Breast epithelium (tissue), 4 donors: ENCODE results near the gene SCYL2. TPM values are rescaled to one million over a fixed set of nuclear protein-coding genes. Genes with fewer than 3 reads are reported as not detected.
"Not testable (repeated sequence)": the region's sequence is repeated elsewhere in the genome, so short reads cannot be mapped to it uniquely, and the experiment has no call there.

ENCODE experiments used
- DNase-seq, 2 donors: peaks; one replicate each; pipeline ENCODE4 v3.0.0-alpha.2; 2019; ENCODE audit warnings: low spot score in 2 of 2
- H3K27ac ChIP-seq, 2 donors: fragments of 200-600 bp; sonication (generic) in 1 of 2; one replicate each; pipeline ENCODE4 v1.5.1; 2016 to 2019; ENCODE audit warnings: mild to moderate bottlenecking in 1 of 2
- H3K27me3 ChIP-seq, 2 donors: fragments of 200-600 bp; sonication (generic) in 1 of 2; one replicate each; pipeline versions ENCODE4 v1.5.1 to v1.6.0; 2017 to 2019; ENCODE audit warnings: control low read depth in 1 of 2, mild to moderate bottlenecking in 1 of 2
- H3K36me3 ChIP-seq: fragments of 200-600 bp; one replicate; pipeline ENCODE4 v1.5.1; 2019
- H3K4me1 ChIP-seq, 2 donors: fragments of 200-600 bp; sonication (generic); one replicate each; pipeline ENCODE4 v1.5.1; 2016 to 2019; ENCODE audit warnings: control low read depth in 1 of 2
- H3K4me3 ChIP-seq, 3 donors: fragments of 200-600 bp; sonication (generic); 1 replicate in 2 of 3; 2 replicates in 1 of 3; pipeline ENCODE4 v1.5.1; 2016 to 2019; ENCODE audit warnings: mild to moderate bottlenecking in 3 of 3, moderate library complexity in 2 of 3
- H3K9me3 ChIP-seq, 2 donors: fragments of 200-600 bp; sonication (generic) in 1 of 2; one replicate each; pipeline ENCODE4 v1.5.1; 2016 to 2019; ENCODE audit warnings: control low read depth in 1 of 2
- CTCF ChIP-seq, 3 donors: fragments of 450-650 bp; IDR thresholded peaks; one replicate each; pipeline ENCODE4 v1.5.1; 2016 to 2017; ENCODE audit warnings: antibody characterized with exemption in 3 of 3, mild to moderate bottlenecking in 3 of 3, moderate library complexity in 3 of 3
- POLR2A ChIP-seq: fragments of 450-650 bp; IDR thresholded peaks from one replicate; pipeline ENCODE4 v1.6.1; 2016; ENCODE audit warnings: antibody characterized with exemption, mild to moderate bottlenecking, moderate library complexity
- POLR2AphosphoS5 ChIP-seq, 3 donors: sonication (generic); formaldehyde crosslinking; IDR thresholded peaks; one replicate each; pipeline ENCODE4 v1.6.1; 2017; ENCODE audit warnings: antibody characterized with exemption in 3 of 3
- intact Hi-C: fragments of 100-400 bp; cut with DNase I; formaldehyde crosslinking; loops from one replicate; pipeline ENCODE4 v1.15.1; 2023; ENCODE audit warnings: low total_unique reads
- total RNA-seq, 3 donors: library from RNA; depleted of rRNA; stranded (reverse); fragments of >200 nt; gene quantifications; one replicate each; pipeline ENCODE4 v1.1.0, GENCODE V29; 2016

SCYL2 gene
- total RNA-seq, 3 donors from 2014 or later: 39.4 to 92.2 (median 53.7) TPM

- TF ChIP-seq POLR2AphosphoS5 (IDR thresholded peaks at IDR 0.05): no peak
- TF ChIP-seq POLR2A: no peak
- TF ChIP-seq CTCF (IDR thresholded peaks at IDR 0.05): no peak
- Histone ChIP-seq H3K27me3 (no peaks in the 10 kb centered on the region), H3K4me3 (peak overlapping the region in 2 of 3 donors; percentile 93 to 95), H3K9me3 (no peaks in the 10 kb centered on the region), H3K27ac (peak overlapping the region; percentile 10 to 99), H3K36me3 (no peaks in the 10 kb centered on the region), H3K4me1 (peaks cover 0 to 14% of the 10 kb centered on the region in 2 donors)
- no peak for DNase-seq
- intact Hi-C loops: no loop called here
Measured at GRCh38 chr12:100268835-100269564, 2.0 kb downstream of the SCYL2 start.

- intact Hi-C loops: no loop called here
- H3K9me3 ChIP-seq: no peaks in the 10 kb centered on the region
- H3K27ac ChIP-seq: no peak overlapping the region
- H3K27me3 ChIP-seq: no peaks in the 10 kb centered on the region
- TF ChIP-seq POLR2A: no peak
- TF ChIP-seq POLR2AphosphoS5 (IDR thresholded peaks at IDR 0.05): no peak
- no peak for TF ChIP-seq CTCF (IDR thresholded peaks at IDR 0.05)
- peaks cover 0 to 7% of the 10 kb centered on the region in 2 donors for H3K4me1 ChIP-seq
- H3K4me3 ChIP-seq: no peak overlapping the region
- no peaks in the 10 kb centered on the region for H3K36me3 ChIP-seq
- DNase-seq: no peak
Measured at GRCh38 chr12:100273782-100274181, 6.8 kb downstream of the SCYL2 start.

GRCh38 chr12:100274291-100274690, 7.3 kb downstream of the SCYL2 start:
- Histone ChIP-seq H3K36me3 (no peaks in the 10 kb centered on the region), H3K27me3 (no peaks in the 10 kb centered on the region), H3K4me1 (peaks cover 0 to 1% of the 10 kb centered on the region in 2 donors), H3K4me3 (no peak overlapping the region), H3K27ac (no peak overlapping the region), H3K9me3 (no peaks in the 10 kb centered on the region)
- TF ChIP-seq CTCF (IDR thresholded peaks at IDR 0.05) (no peak), POLR2AphosphoS5 (IDR thresholded peaks at IDR 0.05) (no peak), POLR2A (no peak)
- intact Hi-C loops: no loop called here
- no peak for DNase-seq

- Histone ChIP-seq H3K36me3 (no peaks in the 10 kb centered on the region), H3K27ac (no peak overlapping the region), H3K4me3 (no peak overlapping the region), H3K9me3 (no peaks in the 10 kb centered on the region), H3K4me1 (no peaks in the 10 kb centered on the region), H3K27me3 (no peaks in the 10 kb centered on the region)
- intact Hi-C loops: no loop called here
- DNase-seq: no peak
- TF ChIP-seq POLR2A (no peak), CTCF (IDR thresholded peaks at IDR 0.05) (no peak), POLR2AphosphoS5 (IDR thresholded peaks at IDR 0.05) (no peak)
Measured at GRCh38 chr12:100279159-100279558, 12.2 kb downstream of the SCYL2 start.

GRCh38 chr12:100279607-100280244, 12.7 kb downstream of the SCYL2 start:
- Histone ChIP-seq H3K27me3 (no peaks in the 10 kb centered on the region), H3K4me1 (no peaks in the 10 kb centered on the region), H3K27ac (no peak overlapping the region), H3K36me3 (no peaks in the 10 kb centered on the region), H3K9me3 (no peaks in the 10 kb centered on the region), H3K4me3 (no peak overlapping the region)
- TF ChIP-seq CTCF (IDR thresholded peaks at IDR 0.05) (no peak), POLR2AphosphoS5 (IDR thresholded peaks at IDR 0.05) (no peak), POLR2A (no peak)
- no peak for DNase-seq
- intact Hi-C loops: no loop called here

- not testable (repeated sequence) for H3K4me3 ChIP-seq
Measured at GRCh38 chr12:100284556-100284955, 17.6 kb downstream of the SCYL2 start.

More at GRCh38 chr12:100284556-100284955, 17.6 kb downstream of the SCYL2 start:
- DNase-seq, H3K9me3 ChIP-seq, H3K36me3 ChIP-seq, H3K27me3 ChIP-seq, H3K27ac ChIP-seq, intact Hi-C loops, H3K4me1 ChIP-seq: not testable (repeated sequence)
